ENCODE measurements around the gene JUP. TPM values are rescaled to one million over a fixed set of nuclear protein-coding genes. Genes with fewer than 3 reads are reported as not detected.

JUP gene
- total and polyA plus RNA-seq, 2 of the 4 experiments (the other 2 are of a cell fraction): 12.9 to 27.3 TPM

DNA sequence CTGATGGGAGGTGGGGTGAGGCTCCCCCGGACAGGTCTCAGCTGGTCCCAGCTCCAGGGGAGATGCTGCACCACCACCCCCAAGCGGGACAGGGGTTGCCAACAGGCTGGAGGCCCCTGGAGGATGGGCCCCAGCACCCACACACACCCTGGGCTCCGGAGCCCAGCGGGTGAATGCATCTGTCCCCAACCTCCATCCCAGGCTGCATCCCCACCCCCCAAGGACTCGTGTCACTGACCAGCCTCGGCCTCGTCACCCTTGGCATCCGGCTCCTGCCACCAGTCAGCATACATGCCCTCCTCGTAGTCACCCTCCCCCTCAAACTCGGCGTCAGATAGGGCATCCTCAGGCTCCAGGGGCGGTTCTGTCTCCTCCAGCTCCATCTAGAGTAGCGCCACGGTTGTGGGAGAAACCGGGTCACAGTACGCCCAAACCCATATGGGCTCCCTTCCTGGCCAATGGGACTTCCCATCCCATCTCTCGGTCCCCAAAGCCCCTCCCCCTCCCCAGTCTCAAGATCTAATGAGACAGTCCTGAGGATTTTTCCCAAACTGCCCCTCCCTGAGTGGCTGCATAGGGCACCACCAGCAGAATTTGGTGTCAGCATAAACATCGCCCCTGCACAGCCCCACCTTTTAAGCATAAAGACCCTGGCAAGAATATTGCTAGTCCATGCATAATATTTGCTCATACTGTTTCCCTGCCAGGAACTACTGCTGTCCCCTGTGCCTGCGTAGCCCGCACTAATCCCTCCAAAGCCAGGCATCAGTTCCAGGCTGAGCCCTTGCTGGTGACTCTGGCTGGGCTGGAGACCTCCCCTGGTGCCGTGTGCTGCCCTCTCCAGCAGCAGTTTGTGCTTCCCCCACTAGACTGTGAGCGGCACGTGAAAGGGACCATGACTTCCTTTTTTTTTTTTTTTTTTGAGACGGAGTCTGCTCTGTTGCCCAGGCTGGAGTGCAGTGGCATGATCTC is 16.8 kb upstream of the JUP start:
- Histone ChIP-seq H2BK5ac (ENCODE audit: low read depth, low read length, poor library complexity, severe bottlenecking) (no peak overlapping the region), H3K23ac (ENCODE audit: low read depth, low read length) (no peak overlapping the region), H3K79me1 (ENCODE audit: low read depth in 1 of 2, low read length in 2 of 2) (peaks cover 7 to 18% of the 10 kb centered on the region in 2 experiments; a peak in 2 of 4 replicates), H2AK5ac (ENCODE audit: low read depth, low read length) (no peak overlapping the region), H4K91ac (ENCODE audit: insufficient read depth, low read depth, low read length) (no peak overlapping the region), H3K36me3 (ENCODE audit: control insufficient read depth, insufficient read depth, low read length) (peaks cover 25% of the 10 kb centered on the region), H3K27me3 (ENCODE audit: control insufficient read depth, insufficient read depth, low read length) (no peaks in the 10 kb centered on the region), H2AFZ (replicated peaks; ENCODE audit: low read length, poor library complexity) (no peak overlapping the region), H3K9me1 (ENCODE audit: insufficient read depth, low read length) (0 out of 2 replicates have a peak, but pooled peaks cover 5% of the 10 kb centered on the region), H3K4me3 (ENCODE audit: insufficient read depth, low read depth, low read length) (no peak overlapping the region), H3K14ac (replicated peaks; ENCODE audit: low read depth, low read length) (no peak overlapping the region), H3K56ac (ENCODE audit: extremely low read depth, insufficient read depth, low read length) (no peak overlapping the region), H3K4me1 (ENCODE audit: control insufficient read depth, insufficient read depth, low read length) (peaks cover 11% of the 10 kb centered on the region), H3K27ac (ENCODE audit: insufficient read depth, low read length) (no peak overlapping the region), H2BK20ac (ENCODE audit: low read depth, low read length) (no peak overlapping the region), H3K18ac (ENCODE audit: low read depth, low read length) (no peak overlapping the region), H3K4ac (ENCODE audit: low read depth, low read length) (no peak overlapping the region), H2BK15ac (ENCODE audit: low read depth, low read length) (no peak overlapping the region), H4K5ac (ENCODE audit: low read depth, low read length) (no peak overlapping the region), H3K9ac (ENCODE audit: low read depth, low read length) (no peak overlapping the region), H2BK120ac (ENCODE audit: low read depth, low read length) (no peak overlapping the region), H3K9me3 (ENCODE audit: control insufficient read depth, insufficient read depth, low read length) (no peaks in the 10 kb centered on the region), H3K4me2 (ENCODE audit: low read depth, low read length) (no peak overlapping the region), H4K20me1 (ENCODE audit: insufficient read depth, low read length) (peaks cover 3% of the 10 kb centered on the region; the same call in 1 of the 2 replicates), H2AK9ac (replicated peaks; ENCODE audit: low read depth, low read length, poor library complexity) (no peak overlapping the region), H4K8ac (ENCODE audit: low read depth in 2 of 2, low read length in 2 of 2) (no peak overlapping the region)
- dilution Hi-C loops (cut with HindIII; ENCODE audit: low sequenced_read_pairs, unreplicated experiment) (no loop called here), intact Hi-C loops (cut with micrococcal nuclease) (no loop called here), in situ Hi-C loops (cut with MboI; ENCODE audit: low sequenced_read_pairs) (loop anchor here (5.0 kb wide), 1 partner anchor 66 kb away; no protein-coding TSS in a partner anchor)
- ATAC-seq (ENCODE audit: low read depth): no peak
- CTCF ChIA-PET: interaction anchor here (0.6 kb wide), 1 partner anchor 52 kb away, joined by 3 read pairs; no protein-coding TSS in a partner anchor
- BruUV-seq (replicated peaks): no TSS peak
- WGBS, 2 experiments (ENCODE audit: extremely low coverage in 2 of 2, insufficient read length in 1 of 2): 76% methylated on average over 12 of the region's 24 CpGs; no CpG with 5 or more reads in 1 of the 2 experiments
- POLR2A ChIA-PET (ENCODE audit: unreplicated experiment): interaction anchor here (0.8 kb wide), 1 partner anchor 9 kb away, joined by 5 read pairs; no protein-coding TSS in a partner anchor
- TF ChIP-seq CHD1 (IDR thresholded peaks at IDR 0.05; ENCODE audit: low read depth, low read length): no peak
- TF ChIP-seq, protein P1, sequence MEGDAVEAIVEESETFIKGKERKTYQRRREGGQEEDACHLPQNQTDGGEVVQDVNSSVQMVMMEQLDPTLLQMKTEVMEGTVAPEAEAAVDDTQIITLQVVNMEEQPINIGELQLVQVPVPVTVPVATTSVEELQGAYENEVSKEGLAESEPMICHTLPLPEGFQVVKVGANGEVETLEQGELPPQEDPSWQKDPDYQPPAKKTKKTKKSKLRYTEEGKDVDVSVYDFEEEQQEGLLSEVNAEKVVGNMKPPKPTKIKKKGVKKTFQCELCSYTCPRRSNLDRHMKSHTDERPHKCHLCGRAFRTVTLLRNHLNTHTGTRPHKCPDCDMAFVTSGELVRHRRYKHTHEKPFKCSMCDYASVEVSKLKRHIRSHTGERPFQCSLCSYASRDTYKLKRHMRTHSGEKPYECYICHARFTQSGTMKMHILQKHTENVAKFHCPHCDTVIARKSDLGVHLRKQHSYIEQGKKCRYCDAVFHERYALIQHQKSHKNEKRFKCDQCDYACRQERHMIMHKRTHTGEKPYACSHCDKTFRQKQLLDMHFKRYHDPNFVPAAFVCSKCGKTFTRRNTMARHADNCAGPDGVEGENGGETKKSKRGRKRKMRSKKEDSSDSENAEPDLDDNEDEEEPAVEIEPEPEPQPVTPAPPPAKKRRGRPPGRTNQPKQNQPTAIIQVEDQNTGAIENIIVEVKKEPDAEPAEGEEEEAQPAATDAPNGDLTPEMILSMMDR (conservative IDR thresholded peaks at IDR 0.05; ENCODE audit: low read depth, low read length): no peak
- TF ChIP-seq, protein P2, sequence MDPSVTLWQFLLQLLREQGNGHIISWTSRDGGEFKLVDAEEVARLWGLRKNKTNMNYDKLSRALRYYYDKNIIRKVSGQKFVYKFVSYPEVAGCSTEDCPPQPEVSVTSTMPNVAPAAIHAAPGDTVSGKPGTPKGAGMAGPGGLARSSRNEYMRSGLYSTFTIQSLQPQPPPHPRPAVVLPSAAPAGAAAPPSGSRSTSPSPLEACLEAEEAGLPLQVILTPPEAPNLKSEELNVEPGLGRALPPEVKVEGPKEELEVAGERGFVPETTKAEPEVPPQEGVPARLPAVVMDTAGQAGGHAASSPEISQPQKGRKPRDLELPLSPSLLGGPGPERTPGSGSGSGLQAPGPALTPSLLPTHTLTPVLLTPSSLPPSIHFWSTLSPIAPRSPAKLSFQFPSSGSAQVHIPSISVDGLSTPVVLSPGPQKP (IDR thresholded peaks at IDR 0.05; ENCODE audit: borderline replicate concordance, low read depth, low read length): no peak
- no peak for TF ChIP-seq RCOR1 (IDR thresholded peaks at IDR 0.05; ENCODE audit: insufficient replicate concordance, low read length)
- no peak for TF ChIP-seq NFE2L2 (IDR thresholded peaks at IDR 0.05; ENCODE audit: low read depth, low read length)
- TF ChIP-seq FOS (IDR thresholded peaks at IDR 0.05; ENCODE audit: low read depth, low read length): no peak
- no peak for TF ChIP-seq RAD21 (IDR thresholded peaks at IDR 0.05; ENCODE audit: low read length)
- DNase-seq: no peak
